Nephron progenitor cell (in vitro differentiated cells): ENCODE results near the gene EID3.

Source experiments
- DNase-seq: peaks from one replicate; pipeline ENCODE4 v3.0.0; 2021
- H3K27ac Mint-ChIP-seq: 2 replicates; pipeline ENCODE4 v1.8.0; 2021; ENCODE audit warnings: mild to moderate bottlenecking, moderate library complexity, mixed read lengths
- H3K27me3 Mint-ChIP-seq: 2 replicates; pipeline ENCODE4 v1.8.0; 2021; ENCODE audit warnings: mild to moderate bottlenecking, low read depth, mixed read lengths; ENCODE audit not compliant: poor library complexity
- H3K36me3 Mint-ChIP-seq: 2 replicates; pipeline ENCODE4 v1.8.0; 2021; ENCODE audit warnings: low read depth, mixed read lengths
- H3K4me1 Mint-ChIP-seq: 2 replicates; pipeline ENCODE4 v1.8.0; 2021; ENCODE audit warnings: mixed read lengths
- H3K4me3 Mint-ChIP-seq: 2 replicates; pipeline ENCODE4 v1.8.0; 2021; ENCODE audit warnings: mild to moderate bottlenecking, moderate library complexity, mixed read lengths
- H3K9me3 Mint-ChIP-seq: 2 replicates; pipeline ENCODE4 v1.8.0; 2021; ENCODE audit warnings: mild to moderate bottlenecking, moderate library complexity, mixed read lengths
- TF ChIP-seq, protein P1 (sequence below): fragments of 200-600 bp; sonication (generic); IDR thresholded peaks from 2 replicates; pipeline ENCODE4 v1.5.0; 2021; ENCODE audit warnings: antibody characterized with exemption

EID3 gene

DNA sequence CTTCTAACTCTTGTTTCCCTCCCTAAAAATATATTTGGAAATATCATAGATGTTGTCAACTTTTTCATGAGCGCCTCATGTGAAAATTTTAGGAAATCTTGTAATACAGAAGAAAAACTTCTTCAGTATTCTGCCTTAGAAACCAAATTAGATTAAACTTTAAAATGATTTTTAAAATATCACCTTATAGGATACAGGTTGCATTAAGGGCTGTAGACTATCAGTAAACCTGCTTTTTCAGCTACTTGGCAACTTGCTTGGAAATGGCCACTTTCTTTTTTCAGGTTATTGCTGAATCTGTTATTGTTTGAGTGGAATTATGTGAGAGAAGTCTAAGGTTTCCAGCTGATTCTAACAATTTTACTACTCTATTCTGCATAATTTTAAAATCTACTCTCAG is 9.1 kb downstream of the EID3 start:
- Mint-ChIP-seq H3K4me3 (no peak overlapping the region), H3K27ac (no peak overlapping the region), H3K36me3 (peaks cover 73% of the 10 kb centered on the region), H3K27me3 (no peaks in the 10 kb centered on the region), H3K4me1 (no peaks in the 10 kb centered on the region), H3K9me3 (no peaks in the 10 kb centered on the region)
- TF ChIP-seq, protein P1, sequence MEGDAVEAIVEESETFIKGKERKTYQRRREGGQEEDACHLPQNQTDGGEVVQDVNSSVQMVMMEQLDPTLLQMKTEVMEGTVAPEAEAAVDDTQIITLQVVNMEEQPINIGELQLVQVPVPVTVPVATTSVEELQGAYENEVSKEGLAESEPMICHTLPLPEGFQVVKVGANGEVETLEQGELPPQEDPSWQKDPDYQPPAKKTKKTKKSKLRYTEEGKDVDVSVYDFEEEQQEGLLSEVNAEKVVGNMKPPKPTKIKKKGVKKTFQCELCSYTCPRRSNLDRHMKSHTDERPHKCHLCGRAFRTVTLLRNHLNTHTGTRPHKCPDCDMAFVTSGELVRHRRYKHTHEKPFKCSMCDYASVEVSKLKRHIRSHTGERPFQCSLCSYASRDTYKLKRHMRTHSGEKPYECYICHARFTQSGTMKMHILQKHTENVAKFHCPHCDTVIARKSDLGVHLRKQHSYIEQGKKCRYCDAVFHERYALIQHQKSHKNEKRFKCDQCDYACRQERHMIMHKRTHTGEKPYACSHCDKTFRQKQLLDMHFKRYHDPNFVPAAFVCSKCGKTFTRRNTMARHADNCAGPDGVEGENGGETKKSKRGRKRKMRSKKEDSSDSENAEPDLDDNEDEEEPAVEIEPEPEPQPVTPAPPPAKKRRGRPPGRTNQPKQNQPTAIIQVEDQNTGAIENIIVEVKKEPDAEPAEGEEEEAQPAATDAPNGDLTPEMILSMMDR: no peak
- DNase-seq: no peak

DNA sequence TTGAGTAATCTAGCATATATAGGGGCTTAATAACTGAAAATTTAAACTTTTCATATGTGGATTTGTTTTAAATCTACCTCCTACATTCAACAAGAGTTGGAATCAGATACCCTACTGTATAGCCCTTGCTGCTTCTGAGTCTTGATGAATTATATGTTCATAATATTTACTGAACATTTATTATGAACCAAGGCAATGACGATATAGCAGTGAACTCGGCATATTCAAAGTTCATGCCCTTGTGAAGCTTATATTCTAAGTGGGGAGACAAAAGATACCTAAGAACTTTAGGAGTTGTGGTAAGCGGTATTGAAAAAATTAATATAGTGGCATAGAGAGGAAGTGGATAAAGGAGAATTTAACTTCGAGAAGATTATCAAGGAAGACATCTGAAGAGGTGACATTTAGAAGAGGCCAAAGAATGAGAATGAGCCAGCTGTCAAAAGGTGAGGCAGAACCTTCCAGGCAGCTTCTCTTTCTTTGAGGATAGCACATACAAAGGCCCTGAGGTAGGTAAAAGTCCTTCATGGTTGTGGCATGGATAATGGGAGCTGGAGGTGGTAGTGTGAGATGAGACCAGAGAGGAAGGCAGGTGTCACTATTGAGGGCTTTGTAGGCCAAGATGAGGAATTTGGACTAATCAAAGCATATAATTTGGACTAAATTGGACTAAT is 10.2 kb downstream of the EID3 start:
- TF ChIP-seq, protein P1: no peak
- DNase-seq: no peak
- H3K27ac Mint-ChIP-seq: no peak overlapping the region
- H3K4me3 Mint-ChIP-seq: no peak overlapping the region
- H3K36me3 Mint-ChIP-seq: peaks cover 82% of the 10 kb centered on the region
- no peaks in the 10 kb centered on the region for H3K27me3 Mint-ChIP-seq
- H3K9me3 Mint-ChIP-seq: no peaks in the 10 kb centered on the region
- no peaks in the 10 kb centered on the region for H3K4me1 Mint-ChIP-seq

DNA sequence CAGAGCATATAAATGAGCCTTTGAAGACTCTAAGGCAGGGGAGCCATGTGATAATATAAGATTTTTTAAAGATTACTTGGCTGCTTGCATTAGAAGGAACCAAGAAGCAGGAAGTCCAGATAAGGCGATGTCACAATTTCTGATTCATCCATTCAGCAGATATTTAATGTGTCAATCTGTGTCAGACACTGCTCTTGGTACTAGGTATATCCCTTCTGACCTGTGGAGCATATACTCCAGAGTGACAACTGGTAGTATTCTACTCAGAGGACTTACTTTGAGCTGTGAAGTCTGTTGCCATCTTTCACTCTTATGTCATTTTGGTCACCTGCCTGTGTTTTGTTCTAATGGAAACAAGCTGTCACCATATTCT is 10.7 kb downstream of the EID3 start:
- Mint-ChIP-seq H3K27me3 (no peaks in the 10 kb centered on the region), H3K9me3 (no peaks in the 10 kb centered on the region), H3K4me1 (no peaks in the 10 kb centered on the region), H3K36me3 (peaks cover 85% of the 10 kb centered on the region), H3K4me3 (no peak overlapping the region), H3K27ac (no peak overlapping the region)
- TF ChIP-seq, protein P1: no peak
- DNase-seq: no peak

DNA sequence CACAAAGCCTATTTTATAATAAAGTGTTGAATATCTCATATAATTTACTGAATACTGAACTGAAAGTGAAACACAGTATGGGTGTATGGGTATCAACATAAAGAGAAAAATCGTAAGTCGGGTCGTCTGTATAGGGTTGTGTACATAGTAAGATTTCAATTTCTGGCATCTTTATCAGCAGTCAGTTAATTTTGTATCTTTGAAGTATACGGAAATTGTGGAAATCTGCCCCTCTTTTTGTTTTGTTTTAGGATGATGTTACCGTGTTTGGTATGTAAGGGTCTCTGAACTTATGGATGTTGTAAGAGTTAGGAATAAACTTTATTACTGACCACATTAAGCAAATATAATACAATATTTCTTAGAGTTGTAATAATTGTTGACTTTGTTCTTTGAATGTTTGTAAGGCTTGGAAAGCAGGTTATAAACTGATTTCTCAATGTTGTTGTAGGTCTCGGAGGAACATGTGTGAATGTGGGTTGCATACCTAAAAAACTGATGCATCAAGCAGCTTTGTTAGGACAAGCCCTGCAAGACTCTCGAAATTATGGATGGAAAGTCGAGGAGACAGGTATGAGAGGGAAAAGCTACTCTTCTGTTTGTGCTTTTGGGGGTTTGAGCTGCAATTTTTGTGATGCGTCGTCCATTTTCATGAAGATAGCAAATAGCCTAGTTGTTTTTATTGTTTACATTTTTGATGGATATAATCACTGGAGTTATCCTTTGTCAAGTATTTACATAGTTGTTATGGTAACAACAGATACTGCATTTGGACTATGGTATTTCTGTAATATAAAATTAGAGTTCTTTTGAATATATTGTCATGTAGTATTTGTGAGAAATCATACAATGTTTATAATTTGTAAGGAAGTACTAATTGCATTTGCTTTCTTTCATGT is 12.0 kb downstream of the EID3 start:
- H3K9me3 Mint-ChIP-seq: no peaks in the 10 kb centered on the region
- no peak for DNase-seq
- H3K36me3 Mint-ChIP-seq: peaks cover 89% of the 10 kb centered on the region
- no peaks in the 10 kb centered on the region for H3K4me1 Mint-ChIP-seq
- H3K27me3 Mint-ChIP-seq: no peaks in the 10 kb centered on the region
- TF ChIP-seq, protein P1: no peak
- H3K27ac Mint-ChIP-seq: no peak overlapping the region
- no peak overlapping the region for H3K4me3 Mint-ChIP-seq

DNA sequence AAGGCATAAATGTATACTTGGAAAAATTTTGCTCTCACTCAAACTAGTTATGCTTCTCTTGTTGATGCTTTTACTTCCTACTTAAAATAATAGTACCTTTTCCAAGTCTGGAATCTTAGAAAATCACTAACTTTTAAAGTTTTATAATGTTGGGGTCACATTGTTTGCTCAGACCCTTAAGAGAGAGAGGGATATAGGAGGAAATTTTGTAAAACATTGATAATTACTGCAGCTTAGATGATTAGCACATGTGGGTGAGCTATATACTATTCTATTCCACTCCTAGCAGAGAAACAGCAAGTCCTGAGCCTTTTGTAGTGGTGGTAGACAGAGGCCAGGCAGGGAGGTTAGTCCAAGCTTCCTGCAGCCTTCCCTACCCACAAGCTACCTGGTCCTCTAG is 13.4 kb downstream of the EID3 start:
- DNase-seq: no peak
- TF ChIP-seq, protein P1: no peak
- Mint-ChIP-seq H3K9me3 (peaks cover 1% of the 10 kb centered on the region), H3K36me3 (peaks cover 91% of the 10 kb centered on the region), H3K4me1 (no peaks in the 10 kb centered on the region), H3K4me3 (no peak overlapping the region), H3K27me3 (no peaks in the 10 kb centered on the region), H3K27ac (no peak overlapping the region)
